Measurements from ENCODE around the gene TUNAR.

Gene TUNAR

DNA sequence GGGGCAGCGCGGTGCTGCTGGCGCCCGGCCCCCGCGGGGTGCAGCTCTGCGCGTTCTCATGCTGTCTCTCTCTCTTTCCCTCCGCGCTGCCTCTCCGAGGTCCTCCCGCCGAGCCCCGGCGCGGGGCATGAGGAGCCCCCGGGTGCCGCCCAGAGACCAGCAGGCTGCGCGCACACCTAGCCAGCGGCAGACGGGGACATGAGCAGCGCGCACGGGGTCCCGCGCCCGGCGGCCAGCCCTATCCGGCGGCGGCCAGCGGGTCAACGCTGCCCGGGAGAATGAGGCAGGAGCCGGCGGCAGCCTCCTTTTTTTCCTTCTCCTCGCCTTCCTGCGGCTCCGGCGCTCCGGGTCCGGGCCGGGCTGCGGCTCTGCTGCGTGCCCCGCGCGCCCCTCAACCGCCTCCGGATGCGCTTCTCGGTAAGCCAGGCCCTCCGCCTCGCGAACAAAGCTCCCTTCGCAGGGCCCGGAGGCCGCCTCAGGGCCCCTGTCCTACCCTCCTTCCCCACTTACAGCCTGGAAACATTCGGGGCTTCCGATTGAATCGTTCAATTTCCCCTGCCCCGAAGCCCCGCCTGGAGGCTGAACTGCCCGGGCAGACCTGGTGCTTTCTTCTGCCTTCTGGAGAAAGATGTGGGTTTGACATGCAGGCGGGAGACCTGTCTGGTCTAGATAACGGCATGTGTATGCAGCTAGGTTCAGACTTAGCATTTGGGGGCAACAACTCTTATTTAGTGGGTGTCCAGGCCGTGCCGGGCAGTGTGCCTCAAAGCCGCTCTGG is at the start of gene TUNAR:
TUNAR (plus strand) TSS at position 72 of the 778 bp plus-strand sequence.
- DNase-seq: no peak

DNA sequence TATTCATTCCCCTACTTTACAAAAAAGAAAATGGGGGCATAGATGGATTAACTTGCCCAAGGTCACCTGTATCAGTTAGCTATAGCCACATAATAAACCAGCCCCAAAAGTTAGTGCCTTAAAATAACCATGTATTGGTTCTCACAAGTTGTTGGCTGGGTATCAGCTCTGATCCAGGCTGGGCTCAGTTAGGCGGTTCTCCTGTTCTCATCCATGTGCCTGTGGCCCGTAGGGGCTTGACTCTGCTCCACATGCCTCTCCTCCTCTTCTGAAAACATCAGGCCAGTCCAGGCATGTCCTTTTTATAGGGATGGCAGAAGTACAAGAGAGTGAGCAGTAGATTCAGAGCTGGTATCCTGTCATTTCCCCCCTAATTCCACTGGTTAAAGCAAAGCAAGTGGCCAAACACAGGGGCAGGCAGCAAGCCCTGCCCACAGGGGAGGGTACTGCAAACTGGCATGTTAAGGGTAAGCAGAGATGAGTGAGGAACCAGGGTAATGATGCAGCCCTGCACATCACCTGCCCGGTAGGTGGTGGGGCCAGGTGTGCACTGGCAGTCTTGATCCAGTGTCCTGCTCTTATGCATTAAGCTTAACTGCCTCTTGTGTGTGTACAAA is 47.9 kb upstream of the TUNAR start:
- no peak for DNase-seq

DNA sequence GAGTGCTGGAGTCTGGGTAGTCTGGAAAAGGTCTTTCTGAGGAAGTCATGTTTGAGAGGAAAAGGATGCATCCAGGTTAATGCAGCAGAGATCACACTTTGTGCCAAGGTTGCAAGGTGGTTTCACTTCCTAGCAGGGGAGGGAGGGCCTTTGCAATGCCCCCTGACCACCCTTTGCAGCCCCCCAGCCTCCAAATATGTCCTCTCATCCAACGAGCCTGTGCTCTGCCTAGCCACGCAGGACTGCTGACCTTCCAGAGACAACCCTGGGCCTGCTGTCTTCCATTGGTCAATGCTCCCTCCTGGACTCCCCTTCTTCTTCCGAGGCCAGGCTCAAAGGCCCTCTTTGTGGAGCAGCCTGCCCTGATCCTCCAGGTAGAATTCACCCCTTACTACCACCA is 47.3 kb upstream of the TUNAR start:
- no peak for DNase-seq

DNA sequence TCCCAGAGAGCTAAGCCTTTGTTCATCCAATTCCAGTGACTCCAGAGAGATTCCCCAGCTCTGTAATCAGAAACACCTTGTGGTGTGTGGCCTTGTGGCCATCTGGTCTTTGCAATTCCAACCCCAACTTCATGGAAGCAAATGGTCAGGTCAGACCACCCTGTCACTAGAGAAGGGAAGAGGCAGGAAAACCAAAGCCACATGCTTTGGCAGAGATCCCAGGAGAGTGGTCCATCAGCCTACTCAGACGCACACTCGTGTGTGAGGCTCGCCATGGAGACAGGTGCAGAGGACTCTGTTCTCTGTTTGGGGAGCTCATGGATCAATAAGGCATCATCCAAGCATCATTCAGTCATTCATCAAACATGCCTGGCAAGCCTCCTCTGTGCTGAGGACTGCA is 46.2 kb upstream of the TUNAR start:
- no peak for DNase-seq

DNA sequence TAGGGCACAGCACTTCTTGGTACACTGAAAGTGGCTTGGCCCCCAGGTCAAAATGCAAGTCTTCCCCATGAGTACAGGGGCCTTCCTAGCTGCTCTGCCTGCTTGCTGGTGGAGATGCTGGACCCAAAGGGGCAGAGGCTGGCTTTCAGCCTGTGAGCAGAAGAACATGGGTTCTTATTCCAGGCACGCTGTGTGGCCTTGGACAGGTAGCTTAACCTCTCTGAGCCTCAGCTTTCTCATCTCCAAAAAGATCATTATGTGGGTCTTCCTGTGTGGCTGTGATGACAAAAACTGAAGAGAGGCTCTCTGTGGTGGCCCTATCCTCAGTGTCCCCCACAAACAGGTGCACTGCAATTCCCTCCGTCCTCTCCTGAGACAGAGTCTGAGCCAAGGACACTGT is 45.6 kb upstream of the TUNAR start:
- DNase-seq: no peak

DNA sequence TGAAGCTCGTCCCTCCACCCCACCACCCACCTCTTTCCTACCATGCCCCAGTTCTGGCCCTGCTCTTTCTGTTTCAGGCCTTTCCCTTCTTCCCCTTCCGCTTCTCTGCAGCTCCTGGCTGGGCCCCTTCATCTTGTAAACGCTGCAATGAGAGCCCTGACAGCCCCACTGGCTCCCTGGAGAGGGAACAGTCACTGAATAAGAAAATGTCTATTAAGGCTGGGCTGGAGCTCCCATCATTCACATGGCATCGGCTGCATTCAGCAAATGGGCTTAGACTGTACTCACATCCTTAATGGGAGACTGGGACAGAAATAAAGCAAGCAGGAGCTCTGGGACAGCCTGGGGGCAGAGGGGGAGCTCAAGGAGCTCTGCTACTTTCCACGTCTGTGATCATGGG is 45.2 kb upstream of the TUNAR start:
- no peak for DNase-seq

DNA sequence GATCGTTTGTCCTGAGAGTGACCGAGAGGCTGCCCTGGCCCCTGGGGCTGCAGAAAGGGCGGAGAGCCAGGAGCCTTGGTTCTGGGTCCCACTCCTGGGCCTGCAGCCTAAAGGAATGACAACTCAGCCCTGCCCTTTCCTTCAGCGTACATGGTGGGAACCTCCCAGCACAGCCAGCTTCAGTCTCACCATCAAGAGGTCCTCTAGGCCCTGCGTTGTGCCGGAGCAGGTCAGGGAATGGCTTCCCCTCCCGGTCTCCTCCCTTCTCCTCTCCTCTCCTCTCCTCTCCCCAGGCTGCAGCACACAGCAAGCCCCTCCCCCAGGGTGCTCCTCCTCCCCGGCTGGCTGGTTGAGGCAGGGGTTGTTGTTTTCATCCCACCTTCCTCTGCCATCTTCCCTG is 44.6 kb upstream of the TUNAR start:
- DNase-seq: no peak

DNA sequence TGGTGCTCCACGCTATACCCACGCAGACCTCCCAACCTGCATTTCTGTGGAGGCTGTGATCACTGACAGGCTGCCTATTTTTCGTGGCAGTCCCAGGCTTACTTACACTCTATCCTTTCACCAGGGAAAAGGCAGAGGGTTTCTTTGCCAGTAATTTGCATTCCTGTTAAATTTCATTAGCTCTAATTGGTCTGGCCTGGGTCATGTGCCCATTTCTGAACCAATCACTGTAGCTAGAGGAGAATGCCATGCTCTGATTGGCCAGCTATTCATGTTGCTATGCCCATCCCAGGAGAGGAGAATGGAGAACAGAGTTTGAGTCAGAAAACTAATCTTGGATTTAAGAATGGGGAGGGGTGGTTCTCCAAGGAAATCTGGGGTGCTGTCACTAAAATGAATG is 43.2 kb upstream of the TUNAR start:
- DNase-seq: no peak

DNA sequence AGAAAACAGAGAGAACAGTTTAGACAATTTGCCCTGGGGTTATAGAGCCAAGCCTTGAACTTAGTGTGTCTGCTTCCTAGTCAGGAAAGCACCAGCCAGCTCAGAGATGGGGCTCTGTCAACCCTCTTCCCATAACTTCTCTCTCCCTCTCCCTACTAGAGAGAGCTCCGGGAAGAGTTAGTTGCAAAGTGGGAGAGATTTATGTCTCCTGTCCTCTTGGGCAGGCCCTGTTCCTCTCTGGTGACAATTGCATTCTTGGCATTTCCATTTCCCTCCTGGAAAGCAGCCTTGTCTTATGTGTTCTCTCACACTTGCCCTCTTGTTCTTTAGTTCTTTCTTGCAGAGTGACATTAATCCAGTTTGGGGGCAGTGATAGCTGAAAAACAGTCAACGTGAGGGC is 42.1 kb upstream of the TUNAR start:
- no peak for DNase-seq

DNA sequence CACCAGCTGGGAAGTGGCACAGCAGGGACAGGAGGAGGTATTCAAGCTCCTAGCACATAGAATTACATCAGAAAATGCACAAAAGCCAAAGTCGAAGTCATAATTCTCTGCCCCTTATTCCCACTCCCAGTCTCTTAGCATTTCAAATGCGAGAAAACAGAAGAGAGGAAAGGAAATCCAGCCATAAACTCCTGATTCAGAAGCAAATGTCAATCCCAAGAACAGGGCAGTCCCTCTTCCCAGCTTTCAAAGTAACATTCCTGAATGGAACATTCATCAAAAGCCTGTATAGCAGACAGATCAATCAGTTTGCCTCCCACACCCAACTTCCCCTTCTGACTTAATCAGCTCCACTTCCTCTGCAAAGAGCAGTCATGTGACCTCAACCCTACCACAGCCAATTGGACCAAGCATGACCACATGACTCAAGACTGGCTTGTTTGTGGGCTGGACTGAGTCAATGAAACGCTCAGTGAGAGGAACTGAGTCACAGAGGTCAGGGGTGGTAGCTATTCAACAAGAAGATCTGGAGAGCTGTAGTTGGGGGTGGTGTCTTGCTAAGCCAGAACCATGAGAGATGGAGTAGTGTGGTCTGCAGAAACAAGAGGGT is 41.4 kb upstream of the TUNAR start:
- DNase-seq: no peak

DNA sequence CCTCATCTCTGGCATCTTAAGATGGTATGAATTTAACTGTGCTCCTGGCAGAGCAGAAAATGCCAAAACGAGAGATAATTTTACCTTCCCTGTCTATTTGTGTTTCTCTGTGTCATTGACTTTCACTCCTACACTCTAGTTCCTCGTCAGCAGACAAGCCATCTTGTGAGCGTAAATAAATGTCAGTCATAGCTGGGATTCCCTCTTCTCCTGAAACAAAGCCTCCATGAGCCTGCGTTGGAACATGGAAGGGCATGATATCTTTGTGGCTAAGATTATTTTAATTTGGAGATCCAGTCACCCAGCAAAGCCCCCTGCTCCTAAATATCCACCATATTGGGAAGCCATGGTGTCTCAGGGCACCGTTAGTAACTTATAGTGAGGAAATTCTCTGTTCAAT is 37.8 kb upstream of the TUNAR start:
- no peak for DNase-seq

DNA sequence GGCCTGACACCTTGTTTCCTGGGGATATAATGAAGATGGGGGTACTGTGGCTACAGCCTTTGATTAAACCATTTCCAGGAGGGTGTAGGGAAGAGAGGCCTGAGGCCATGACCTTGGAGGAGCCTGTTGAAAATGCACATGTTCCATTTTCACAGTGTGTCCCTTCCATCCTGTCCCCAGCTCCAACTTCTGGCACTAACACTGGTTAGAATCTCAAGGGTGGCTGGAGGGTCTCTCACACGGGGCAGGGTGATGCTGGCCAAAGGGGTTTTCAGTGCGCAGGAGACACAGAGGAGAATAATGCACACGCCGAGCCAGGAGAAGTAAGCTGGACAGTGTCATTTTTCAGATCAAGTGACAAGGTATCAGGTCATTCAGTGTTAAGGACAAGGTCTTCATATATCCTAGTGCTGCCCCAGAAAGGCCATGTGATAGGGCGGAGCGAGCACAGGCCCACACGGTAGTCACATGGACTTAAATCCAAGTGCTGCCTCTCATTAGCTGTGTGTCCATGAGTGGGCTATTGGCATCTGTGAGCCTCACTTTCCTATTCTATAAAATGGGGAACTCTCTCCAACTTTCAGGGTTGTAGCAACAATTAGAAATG is 36.4 kb upstream of the TUNAR start:
- no peak for DNase-seq

DNA sequence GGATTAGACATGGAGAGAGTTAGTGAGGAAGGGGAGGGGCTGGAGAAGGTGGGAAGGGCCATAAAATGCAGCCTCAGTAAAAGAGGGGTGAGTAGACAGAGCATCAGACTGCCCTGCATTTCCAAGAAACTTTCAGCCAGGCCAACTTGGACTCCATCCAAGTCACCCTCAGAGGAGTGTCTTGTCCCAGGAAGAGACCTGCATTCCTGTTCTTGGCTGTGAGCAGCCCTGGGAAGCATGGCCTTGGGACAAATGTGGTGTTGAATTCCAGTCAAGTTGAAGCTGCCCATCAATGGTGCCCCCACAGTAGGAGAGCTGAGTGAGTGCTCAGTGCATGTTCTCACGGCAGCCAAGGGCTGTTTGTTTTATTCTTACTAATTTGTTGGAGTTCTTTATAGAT is 35.0 kb upstream of the TUNAR start:
- DNase-seq: no peak

DNA sequence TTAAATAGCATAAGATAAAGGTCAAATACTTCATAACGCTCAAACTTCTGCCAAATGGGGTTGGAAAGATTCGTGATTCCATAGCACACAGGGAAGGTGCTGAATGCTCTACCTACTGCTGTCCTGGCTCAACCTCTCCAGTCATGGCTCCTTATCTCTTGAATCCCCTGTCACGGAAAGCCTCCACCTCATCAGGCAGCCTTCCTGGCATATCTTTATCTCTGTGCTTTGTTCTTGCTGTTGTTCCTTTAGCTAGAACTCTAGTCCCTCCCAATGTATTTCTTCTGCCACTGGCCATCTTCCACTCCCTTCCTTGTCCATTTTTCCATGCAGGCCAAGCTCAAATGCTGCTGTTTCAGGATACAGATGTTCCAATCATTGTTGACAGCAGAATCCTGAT is 26.9 kb upstream of the TUNAR start:
- DNase-seq: no peak

DNA sequence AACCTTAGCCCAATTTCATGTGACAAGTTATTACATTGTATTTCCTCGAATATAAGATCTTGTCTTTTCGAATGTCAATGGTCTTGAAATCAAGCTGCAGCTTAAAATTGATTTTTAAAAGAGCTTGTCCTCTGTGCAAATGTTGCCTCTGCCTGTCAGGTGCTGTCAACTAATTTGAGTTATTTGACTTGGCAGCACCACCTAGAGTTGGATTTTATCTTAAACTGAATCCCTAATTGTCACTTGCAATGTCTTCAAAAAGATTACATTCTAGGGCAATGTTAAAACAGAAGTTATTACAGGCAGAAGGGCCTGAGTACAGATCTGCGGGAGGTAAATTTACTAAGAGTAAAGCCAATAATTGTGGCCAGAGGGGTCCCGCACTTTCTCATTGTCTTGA is 26.2 kb upstream of the TUNAR start:
- no peak for DNase-seq

DNA sequence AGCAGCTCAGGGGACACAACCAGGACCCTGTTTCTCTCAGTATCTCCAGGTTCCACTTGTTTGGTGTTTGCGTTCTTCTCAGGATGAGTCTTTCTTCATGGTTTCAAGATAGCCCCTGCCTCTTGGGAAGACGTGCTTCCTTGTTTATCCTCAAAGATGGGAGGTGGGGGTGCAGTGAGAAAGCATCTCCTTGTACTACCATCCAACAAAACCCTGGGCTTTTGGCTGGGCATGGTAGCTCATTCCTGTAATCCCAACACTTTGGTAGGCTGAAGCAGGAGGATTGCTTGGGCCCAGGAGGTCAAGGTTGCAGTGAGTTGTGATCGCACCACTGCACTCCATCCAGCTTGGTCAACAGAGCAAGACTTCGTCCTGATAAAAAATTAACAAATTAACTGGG is 21.0 kb upstream of the TUNAR start:
- DNase-seq: no peak

DNA sequence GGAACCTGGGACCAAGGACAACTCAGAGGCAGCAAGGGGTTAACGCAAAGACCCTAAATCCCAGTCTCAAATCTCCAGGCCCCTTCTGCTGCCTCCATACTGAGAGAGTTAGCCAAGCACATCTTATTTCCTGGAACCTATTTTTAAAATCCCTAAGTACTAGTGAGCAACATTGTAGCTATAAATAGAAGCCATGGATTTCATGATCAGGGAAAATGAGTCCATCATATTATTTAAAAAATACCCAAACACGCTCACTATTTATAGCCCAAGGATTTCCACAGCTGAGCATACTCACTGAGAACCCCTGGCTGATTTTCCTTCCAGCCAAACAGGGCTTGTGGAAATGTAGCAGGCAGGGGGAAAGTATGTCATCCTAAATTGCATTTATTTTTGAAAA is 19.4 kb upstream of the TUNAR start:
- no peak for DNase-seq

DNA sequence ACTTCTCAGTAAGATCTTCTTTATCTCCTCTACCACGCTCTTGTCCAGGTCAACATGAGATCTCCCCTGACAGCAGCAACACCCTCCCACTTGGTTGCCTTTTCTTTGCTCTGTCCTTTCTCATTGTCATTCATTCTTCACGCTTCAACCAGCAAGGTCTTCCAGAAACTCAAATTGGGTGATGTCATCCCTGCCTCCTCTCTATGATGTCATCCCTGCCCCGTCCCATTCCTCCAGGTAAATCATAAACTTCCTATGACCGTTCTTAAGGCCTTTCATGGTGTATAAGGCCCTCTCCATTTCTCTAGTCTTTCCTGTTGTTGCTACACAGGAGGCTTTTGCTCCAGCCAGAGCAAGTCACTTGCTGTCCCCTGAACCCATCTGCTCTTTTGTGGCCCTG is 17.7 kb upstream of the TUNAR start:
- DNase-seq: no peak

DNA sequence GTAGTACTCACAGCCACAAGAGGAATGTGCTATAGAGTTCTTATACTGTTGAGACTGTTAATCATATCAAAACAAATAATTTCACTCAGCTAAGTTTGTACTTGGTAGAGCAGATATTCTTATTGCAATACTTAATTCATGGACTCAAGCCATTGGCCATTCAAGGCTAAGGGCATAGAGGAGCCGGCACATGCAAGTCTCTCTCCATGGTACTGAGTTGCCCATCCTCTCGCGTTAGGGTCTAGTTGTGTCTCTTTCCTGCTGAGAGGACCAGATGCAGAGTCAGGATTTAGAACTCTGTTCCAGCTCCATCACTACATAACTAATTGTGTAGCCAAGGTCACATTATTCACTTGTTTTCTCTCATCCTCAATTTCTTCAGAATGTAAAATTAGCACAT is 14.4 kb upstream of the TUNAR start:
- no peak for DNase-seq

DNA sequence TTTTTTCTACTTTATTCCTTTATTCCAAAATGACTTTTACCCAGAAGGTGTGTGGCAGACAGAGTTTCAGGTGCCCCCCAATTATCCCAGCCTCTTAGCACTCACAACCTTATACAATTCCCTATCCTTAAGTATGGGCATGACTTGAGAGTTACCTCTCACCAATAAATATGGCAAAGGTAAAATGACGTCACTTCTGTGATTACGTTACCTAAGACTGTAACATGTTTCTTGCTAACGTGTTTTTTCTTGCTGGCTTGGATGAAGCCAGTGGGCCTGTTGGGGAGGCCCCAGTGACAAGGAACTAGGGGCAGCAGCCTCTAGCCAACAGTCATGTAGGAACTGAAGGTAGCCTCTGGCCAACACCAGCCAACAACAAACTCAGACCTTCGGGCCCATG is 13.3 kb upstream of the TUNAR start:
- DNase-seq: no peak

DNA sequence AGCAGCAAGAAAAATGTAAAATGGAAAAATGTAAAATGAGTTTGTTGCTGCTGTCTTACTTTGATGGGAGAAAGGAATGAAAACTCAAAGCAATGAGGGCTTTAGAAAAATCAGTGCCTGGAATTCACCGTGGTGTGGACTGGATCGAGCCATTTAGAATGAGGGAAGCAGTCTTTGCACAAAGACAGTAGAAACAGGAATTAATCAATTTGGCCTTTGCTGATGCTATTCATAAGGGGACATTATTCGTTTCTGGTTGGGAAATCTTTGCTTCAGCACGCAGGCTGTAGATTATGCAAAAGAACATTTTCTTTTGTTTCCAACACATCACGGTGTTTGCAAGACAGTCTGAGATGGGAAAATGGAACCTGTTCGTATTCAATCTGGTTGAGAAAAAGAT is 6.9 kb upstream of the TUNAR start:
- DNase-seq: no peak

DNA sequence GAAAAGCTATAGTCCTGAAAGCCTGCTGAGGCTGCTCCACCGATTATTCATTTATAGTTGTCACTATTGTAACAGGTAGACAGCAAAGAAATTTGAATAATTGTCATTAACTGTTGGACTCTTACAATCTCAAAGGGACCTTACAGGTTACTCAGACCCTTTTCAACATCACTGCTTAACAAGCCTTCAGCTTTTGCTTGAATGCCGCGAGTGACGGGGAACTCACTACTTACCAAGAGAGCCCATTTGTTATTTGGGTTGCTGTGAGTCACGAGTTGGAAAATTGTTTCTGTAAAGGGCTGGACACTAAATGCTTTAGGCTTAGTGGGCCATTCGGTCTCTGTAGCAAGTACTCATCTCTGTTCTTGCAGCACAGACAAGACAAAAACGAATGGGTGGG is 5.9 kb upstream of the TUNAR start:
- no peak for DNase-seq

DNA sequence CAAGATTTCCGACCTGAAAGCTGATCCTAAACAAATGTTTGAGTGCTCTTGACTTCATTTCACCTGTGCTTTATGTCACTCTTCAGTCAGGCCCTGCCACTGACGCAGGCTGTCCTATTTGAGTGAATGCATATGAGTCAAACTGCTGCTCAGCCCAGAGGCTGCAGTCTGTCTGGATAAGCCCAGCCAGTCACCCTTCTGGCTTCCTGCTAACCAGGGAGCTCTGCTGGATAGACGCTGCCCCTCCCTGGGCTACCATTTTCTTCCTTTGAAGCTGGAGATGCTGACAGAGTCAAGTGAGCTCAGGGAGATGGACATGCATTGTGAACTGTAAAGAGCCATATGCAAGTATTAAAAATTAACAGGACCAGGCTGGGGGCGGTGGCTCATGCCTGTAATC is 5.1 kb upstream of the TUNAR start:
- DNase-seq: no peak

DNA sequence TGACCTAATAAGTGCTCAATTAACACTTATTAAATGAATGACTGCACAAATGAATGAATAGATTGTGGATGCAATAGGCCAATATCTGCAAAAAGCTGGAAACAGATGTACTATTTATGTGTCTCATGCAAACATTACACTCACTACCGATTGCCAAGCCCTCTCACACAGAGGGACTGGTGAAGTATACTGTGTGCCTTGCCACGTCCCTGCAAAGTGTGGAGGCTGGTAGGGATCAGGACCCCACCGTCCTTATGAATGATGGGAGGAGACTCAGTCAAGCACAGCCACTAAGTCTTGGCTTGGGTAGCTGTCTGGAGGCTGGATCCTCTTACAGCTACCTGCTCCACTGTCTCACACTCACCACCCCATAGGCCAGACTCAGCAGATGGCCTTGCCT is 3.9 kb upstream of the TUNAR start:
- DNase-seq: no peak
